GM19397 (cell line): Measurements from ENCODE around the gene NDUFA13.

ENCODE experiments used
- ATAC-seq: cut with Tn5 transposase; IDR thresholded peaks from one replicate; pipeline ENCODE4 v1.9.1; 2021; ENCODE audit warnings: mild to moderate bottlenecking, moderate library complexity; ENCODE audit not compliant: unreplicated experiment

Gene NDUFA13

DNA sequence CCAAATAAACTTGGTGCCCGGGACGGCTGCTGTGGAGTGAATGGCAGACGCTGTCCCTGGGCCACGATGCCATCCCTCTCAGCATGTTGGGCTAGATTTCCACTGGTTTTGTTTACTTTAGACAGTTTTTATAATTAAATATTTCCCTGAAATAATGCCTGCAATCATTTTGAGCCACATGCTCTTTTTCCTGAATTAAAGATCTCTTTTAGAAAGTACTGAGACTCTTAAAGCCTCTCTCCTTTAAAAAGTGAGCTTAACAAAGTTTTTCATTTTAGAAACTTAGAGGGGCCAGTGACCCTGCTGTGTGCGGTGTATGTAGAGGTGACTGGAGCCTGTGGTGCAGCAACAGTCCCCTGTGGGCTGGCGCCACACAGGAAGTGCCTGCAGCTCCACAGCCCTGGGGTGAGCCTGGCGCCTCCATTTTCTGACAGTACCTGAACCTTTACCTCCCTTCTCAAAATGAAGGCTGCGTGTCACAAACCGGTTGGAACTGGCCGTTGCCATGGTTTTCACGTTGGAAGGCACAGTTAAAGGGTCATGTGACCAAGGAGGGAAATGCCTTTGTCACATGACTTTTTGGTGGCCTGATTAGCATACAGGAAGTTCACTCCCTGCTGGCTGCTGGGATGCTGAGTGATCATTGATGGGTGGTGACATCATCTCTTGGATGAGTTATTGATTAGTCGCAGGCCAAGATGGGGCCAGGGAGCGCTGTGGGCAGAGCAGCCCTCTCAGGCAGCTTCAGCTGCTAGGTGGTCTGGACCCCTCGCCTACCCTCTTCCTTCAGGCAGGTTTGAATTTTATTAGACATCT, 26.9 kb upstream of the NDUFA13 start:
- peak; percentile 60 for ATAC-seq

DNA sequence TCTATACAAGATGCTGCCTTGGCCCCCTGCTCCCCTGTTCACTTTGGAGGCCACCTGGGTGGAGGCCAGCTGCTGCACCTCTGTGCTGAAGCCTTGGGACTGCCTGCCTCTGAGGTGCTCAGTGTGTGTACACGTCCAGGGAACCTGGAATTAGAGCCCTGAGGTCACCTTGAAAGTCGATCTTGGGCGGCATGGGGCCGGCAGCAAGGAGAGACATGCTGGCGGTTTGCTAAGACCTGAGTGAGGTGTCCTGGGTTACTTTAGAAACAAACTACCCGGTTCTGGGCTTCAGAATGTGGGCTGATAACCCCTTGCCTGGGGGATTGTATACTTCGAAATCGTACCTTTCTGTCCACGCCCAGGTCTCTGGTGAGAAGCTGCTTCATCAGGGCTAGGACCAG, 26.2 kb upstream of the NDUFA13 start:
- no peak for ATAC-seq

DNA sequence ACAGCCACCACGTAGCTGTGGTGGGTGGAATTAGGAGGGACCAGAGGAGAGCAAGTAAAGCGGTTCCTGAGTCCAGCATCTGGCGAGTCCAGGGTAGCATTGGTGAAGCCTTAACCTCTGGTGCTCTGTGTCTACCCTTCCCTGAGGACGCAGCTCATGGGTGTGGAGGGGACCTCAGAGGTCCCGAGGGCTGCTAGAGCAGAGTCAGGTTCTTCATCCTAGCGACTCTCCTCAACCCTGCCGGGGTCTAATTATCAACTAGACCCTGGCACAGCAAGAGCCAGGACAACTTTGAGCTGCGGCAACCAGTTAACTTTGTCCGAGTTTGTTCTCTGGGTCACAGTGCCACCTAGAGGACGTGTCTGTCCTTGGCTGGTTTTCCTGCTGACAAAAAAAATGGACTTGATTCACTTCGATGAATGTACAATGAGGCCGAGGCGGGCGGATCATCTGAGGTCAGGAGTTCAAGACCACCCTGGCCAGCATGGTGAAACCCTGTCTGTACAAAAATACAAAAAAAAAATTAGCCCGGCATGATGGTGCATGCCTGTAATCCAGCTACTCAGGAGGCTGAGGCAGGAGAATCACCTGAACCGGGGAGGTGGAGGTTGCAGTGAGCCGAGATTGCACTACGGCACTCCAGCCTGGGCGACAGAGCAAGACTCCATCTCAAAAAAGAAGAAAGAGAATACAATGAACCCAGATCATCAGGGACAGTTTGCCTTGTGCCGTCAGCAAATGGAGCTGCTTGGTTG, 25.6 kb upstream of the NDUFA13 start:
- ATAC-seq, result no peak

DNA sequence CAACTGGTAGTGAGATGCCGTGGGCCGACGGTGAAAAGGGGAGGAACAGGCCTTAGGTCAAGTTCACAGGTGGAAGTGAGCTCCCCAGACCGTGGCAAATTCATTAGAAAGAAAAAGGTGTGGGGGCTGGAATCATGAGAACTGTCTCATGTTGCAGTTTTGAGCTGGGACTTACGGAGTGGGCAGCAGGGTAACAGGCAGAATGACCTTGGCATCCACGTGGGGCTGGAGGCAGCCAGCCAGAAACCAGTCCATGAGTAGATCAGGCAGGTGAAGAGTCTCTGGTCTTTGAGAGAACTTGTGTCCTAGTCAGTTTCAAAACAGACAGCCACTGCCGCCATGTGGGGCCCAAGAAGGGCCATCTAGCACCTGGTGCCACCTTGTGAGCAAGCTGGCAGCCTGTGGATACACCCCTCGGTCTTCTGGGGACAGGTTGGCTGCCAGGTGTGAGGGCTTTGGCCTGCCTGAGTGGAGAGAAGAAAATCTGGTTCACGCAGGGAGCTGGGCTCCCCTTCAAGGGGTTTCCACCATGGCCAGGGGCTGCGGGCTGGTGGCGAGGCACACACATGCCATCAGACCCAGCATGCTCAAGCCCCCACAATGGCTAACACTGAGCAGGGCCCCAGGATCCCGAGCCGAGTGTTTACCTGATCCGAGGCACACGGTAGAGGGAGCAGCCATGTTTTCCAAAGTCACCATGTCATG, 24.6 kb upstream of the NDUFA13 start:
- no peak for ATAC-seq

DNA sequence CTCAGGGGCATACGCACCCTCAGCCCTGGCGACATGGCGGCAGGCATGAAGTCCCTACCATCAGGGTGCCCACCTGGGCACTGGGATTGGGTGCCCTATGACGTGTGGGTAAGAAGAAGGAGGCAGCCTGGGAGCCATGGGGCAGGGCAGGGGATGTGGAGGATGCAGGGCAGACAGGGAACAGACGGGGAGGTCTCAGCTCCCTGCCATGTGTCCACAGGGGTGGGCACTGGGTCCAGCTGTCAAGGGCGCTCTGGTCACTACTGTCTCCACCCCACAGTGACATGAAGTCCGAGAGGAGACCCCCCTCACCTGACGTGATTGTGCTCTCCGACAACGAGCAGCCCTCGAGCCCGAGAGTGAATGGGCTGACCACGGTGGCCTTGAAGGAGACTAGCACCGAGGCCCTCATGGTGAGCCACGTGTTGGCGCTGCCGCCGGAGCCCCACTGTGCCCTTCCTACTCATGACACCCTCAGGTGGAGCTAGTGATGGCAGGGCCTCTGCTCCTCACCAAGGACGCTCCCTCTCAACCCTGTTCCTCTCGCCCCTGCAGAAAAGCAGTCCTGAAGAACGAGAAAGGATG, 23.9 kb upstream of the NDUFA13 start:
- no peak for ATAC-seq

DNA sequence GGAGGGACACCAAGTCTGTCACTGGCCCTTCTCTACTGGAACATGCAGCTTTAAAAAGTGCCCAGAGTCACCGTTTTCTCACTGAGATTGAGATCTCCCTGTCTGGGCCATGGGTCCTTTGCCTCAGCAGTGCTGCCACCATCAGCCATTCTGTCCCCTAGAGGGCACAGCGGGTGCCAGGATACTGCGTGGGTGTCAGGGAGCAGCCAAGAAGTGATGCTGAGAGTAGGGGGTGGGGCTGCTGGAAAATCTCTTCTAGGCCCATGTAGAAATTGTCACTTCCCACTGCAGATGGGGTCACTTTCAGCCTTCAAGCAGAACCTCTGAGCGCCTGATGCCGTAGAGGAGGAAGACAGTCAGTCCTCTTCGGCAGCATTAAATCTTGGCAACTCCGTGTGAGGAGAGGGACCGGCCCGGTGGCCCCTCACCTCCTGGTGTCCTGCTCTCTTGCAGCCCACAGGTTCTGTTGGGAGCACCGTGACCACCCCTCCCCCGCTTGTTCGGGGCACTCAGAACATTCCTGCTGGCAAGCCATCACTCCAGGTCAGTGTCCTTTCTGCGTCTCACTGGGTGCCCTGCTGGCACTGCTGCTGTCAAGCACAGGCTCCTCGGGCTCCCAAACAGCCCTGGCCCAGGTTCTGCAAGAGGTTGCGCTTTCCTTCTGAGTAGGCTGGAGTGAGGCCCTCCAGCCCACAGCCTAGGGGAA, 22.0 kb upstream of the NDUFA13 start:
- no peak for ATAC-seq

DNA sequence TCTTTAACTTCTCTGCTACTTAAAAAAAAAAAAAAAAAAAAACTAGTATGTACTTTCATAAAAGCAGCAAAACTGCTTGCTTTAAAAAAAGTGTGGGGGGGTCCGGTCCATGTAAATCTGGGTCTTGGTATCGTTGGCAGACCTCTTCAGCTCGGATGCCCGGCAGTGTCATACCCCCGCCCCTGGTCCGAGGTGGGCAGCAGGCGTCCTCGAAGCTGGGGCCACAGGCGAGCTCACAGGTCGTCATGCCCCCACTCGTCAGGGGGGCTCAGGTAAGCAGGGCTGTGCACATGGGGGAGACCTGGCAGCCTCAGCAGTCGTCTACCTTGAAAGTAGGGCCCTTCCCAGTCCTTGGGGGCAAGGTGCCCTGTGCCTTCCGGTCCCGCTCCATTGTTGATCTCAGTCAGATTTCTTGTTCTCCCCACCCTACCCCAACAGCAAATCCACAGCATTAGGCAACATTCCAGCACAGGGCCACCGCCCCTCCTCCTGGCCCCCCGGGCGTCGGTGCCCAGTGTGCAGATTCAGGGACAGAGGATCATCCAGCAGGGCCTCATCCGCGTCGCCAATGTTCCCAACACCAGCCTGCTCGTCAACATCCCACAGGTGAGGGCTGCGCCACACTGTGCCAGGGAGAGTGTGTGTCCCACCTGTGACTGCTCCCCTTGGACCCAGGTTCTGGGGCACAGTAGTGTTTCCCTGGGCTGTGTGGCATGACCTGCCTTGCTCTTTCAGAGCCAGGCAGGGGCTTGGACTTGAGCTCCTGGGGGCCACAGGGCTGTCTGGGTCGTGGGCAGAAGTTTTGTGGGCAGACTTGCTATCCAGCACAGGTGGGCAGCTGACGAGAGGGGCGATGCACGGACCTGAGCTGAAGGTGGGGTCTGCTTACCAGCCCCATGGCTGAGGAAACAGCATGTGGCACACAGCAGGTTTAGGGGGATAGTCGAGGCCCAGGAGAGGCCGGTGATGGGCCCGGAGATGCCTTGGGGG, 20.1 kb upstream of the NDUFA13 start:
- no peak for ATAC-seq

DNA sequence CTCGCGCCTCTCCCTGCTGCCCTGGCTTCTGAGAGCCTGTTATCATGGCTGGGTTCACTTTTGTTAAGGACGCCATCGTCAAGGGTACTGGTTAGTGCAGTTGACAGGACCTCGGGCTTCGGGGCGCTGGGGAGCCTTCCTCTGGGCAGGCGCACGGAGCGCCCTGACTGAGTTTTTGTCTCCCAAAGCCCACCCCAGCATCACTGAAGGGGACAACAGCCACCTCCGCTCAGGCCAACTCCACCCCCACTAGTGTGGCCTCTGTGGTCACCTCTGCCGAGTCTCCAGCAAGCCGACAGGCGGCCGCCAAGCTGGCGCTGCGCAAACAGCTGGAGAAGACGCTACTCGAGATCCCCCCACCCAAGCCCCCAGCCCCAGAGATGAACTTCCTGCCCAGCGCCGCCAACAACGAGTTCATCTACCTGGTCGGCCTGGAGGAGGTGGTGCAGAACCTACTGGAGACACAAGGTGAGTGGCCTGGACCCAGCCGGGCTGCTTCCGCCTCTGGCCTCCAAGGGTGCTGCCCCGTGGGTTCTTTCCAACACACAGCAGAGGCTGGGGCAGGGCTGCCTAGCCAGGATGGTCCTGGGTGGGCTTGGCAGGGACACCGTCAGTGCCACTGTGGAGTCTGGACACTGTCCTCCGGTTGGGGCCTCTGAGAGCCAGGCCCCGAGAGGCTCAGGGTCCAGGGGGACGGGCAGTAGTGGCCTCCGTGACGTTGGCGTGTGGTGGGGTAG, 17.6 kb upstream of the NDUFA13 start:
- ATAC-seq, result no peak

DNA sequence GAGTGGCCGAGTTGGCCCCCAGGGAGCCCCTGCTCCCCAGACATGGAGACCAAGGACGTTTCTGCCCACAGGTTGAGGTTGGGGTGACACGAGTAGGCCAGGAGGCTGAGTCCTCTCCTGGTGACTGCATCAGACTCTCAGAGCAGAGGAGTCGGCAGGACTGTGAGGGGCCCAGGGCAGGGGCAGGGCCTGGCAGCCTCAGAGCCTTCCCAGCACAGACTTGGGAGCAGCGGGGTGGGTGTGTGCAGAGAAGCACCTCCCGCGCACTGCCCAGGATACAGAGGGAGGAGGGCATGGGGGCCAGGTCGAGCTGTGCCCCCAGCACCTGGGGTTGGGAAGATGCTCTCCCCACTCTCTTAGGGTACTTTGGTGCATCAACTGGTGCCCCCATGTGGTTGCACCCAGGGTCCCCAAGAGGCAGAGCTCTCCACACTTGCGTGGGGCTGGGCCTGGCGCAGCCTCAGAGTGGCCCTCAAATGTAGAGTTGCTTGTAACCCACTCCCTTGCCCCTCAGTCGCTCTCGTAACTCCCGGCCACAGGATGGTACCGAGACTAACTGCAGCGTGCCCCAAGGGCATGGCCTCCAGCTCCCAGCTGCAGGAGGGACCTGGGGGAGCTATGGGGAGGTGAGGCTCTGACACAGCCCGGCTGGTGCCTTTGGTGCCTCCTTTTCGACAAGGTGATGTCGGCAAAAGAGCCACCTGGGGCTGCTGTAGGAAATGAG, 16.6 kb upstream of the NDUFA13 start:
- ATAC-seq, result no peak

DNA sequence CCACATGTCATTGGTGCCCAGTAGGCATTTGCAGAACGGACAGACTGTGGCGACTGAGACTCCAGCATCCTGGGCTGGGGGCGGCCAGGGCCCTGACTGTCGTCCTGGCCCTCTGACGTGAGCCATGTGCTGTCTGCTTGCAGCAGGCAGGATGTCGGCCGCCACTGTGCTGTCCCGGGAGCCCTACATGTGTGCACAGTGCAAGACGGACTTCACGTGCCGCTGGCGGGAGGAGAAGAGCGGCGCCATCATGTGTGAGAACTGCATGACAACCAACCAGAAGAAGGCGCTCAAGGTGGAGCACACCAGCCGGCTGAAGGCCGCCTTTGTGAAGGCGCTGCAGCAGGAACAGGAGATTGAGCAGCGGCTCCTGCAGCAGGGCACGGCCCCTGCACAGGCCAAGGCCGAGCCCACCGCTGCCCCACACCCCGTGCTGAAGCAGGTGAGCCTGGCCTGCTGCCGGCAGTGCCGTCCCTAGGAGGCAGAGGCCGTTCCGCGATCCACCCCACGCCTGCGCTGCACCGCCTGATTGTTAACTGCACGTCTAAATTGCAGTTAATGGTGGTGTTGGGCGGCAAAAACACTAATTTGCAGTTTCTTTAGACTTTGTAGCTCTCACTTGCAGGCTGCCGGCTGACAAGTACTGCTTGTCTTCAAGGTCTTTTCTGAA, 14.9 kb upstream of the NDUFA13 start:
- no peak for ATAC-seq

DNA sequence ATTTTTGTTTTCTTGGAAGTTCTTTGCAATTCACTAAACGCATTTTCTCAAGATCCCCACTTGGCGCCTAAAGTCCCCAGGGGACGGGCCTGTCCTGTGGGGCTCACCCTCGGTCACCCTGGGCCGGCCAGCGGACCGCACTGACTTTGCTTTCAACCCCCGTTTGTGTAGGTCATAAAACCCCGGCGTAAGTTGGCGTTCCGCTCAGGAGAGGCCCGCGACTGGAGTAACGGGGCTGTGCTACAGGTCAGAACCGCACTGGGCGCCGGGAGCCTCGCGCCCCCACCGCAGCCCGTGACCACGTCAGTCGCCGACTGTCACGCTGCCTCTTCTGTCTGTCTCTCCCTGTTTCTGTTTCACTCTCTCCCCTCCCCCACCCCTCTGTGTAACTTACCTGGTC, 14.2 kb upstream of the NDUFA13 start:
- ATAC-seq, result no peak

DNA sequence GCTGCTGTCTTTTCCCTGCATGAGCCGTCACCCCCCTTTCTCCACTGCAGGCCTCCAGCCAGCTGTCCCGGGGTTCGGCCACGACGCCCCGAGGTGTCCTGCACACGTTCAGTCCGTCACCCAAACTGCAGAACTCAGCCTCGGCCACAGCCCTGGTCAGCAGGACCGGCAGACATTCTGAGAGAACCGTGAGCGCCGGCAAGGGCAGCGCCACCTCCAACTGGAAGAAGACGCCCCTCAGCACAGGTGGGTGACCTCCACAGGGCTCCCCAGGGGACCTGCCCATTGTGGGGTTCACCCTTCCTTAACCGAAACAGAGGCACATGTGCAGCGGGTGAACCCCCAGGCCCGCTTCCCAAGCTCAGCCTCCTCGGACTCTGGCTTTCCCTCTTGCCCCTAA, 13.7 kb upstream of the NDUFA13 start:
- ATAC-seq, result no peak

DNA sequence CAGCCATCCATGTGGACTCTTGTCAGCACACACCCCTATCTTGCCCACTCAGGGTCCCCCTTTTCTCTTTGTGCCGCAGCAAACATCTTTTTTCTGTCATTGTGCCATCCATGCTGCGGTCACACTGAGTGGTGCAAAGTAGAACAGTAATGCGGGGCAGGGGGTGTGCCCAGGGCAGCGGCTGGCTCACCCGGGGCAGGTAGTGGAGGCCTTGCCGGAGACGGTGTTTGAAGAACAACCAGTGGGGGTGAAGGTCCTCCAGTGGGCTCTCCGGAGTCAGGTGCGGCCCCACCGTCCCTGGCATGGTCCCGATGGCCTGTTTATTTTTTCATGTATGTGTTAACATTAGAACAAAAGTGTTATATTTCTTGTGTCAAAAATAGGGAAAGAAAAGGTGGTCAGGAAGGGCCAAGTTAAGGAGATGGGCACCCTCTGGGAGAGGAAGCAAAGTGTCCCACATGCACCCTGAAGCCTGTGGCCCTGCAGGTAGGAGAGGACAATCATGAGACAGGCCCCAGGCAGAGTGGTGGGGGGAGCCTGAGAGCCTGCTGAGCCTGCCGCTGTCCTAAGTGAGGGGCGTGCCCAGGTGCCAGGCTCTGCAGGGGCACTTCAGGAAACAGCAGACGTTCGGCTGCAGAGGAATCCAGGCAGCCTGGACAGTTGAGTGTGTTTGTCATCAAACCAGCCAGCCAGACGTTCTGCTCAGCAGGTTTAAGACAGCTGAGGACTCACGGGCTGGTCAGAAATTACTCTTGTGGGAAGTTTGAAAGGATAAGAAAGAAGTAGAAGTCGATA, 13.0 kb upstream of the NDUFA13 start:
- ATAC-seq, result no peak

DNA sequence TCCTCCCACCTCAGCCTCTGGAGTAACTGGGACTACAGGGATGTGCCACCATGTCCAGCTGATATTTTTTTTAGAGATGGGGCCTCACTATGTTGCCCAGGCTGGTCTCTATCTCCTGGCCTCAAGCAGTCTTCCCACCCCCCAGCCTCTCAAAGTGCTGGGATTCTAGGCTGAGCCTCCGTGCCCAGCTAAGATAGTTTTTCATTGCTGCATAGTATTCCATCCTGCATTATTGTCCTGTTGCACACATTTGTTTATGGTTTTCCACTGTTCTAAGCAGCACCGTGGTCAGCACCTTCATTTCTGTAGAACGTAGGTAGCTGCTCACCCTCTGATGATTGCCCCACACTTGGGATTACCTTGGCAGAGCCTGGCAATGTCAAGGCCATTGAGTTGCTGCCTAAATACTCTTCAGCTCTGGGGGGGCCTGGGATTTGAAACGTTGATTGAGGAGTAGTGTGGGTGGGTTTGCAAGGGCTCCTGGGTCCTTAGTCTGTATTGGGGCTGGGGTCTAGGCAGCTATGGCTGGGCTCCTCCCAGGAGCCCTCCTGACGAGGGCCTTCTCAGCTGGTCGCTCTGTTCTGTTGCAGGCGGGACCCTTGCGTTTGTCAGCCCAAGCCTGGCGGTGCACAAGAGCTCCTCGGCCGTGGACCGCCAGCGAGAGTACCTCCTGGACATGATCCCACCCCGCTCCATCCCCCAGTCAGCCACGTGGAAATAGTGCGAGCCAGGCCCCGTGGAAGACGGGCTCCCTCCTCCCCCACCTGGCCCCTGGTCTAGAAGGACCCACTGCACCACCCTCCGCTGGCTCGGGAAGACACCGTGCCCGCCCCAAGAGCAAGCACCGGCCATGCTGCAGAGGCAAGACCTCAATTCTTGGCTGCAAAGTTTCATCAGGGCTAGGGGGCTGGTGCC, 11.0 kb upstream of the NDUFA13 start:
- ATAC-seq, result no peak

DNA sequence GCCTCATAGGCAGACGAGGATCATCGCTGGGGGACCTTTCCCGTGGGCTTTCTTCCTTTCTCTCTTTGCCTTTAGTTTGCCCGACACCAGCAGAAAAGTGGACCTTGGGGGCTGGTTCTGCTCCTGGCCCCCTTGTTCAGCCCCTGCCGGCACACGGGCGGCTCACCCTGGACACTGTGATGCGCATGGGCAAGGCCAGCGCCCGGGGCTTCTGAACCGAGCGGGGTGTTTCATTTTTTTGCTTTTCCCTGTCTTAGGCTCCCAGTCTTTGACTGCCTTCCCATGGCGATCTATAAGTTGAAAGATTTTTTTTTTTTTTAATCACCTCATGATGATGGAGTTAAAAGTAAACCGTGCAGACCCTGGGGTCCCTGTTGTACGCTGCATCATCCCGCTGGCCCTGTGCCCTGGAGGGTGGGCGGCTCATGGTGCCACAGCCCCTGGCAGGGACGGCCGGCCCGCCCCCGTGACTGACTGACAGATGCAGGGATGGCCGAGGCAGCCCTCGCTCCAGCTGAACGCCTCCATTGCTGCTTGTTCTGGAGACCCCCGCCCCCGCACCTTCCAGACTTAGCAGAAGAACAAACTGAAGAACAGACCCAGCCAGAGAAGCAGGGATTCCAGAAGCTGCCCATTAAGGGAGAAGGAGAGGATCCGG, 10.2 kb upstream of the NDUFA13 start:
- no peak for ATAC-seq
